GM18508 (cell line): ENCODE results near the gene ARTN.

Experiments used
- ATAC-seq: cut with Tn5 transposase; IDR thresholded peaks from one replicate; pipeline ENCODE4 v1.9.1; 2021; ENCODE audit warnings: moderate number of reproducible peaks; ENCODE audit not compliant: insufficient read depth, unreplicated experiment

Gene ARTN

DNA sequence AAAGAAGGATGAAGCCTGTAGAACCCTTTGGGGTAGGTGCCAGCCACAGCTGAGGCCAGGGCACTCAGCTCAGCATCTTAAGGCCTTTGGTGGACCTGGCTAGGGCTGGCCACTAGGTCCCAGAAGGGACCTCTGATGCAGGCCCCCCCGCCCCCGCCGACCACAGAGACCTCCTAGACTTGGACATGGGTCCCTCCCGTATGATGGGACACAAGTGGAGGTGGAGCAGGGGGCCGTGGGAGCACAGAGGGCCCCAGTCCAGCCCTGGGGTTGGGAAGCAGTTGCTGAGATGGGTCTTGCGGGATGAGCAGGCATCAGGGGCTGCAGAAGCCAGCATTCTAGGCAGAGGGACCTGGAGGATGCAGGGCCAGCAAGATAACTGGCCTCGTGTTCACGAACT is 48.6 kb downstream of the ARTN start:
- ATAC-seq = no peak

- no peak for ATAC-seq
Observed at GRCh38 chr1:43982808-43983207, 49.2 kb downstream of the ARTN start.

GRCh38 chr1:43983253-43983899 is 49.8 kb downstream of the ARTN start:
- ATAC-seq = no peak

GRCh38 chr1:43984855-43985254 is 51.3 kb downstream of the ARTN start:
- no peak for ATAC-seq

- no peak for ATAC-seq
Observed at GRCh38 chr1:43985984-43986595, 52.5 kb downstream of the ARTN start.

GRCh38 chr1:43986712-43987111 is 53.1 kb downstream of the ARTN start:
- no peak for ATAC-seq
